Gastroesophageal sphincter (tissue), 4 donors: ENCODE data around the gene RPS21. TPM values are rescaled to one million over a fixed set of nuclear protein-coding genes. Genes with fewer than 3 reads are reported as not detected.

ENCODE experiments used
- ATAC-seq: fragments of 150-250 bp; one replicate; pipeline ENCODE4 v1.9.1; 2016; ENCODE audit warnings: mild to moderate bottlenecking, moderate library complexity
- H3K27ac ChIP-seq, 4 donors: fragments of 200-600 bp; sonication (generic) in 3 of 4; 1 replicate in 3 of 4; 2 replicates in 1 of 4; pipeline ENCODE4 v1.5.1; 2016 to 2019
- H3K27me3 ChIP-seq: fragments of 200-600 bp; sonication (generic); one replicate; pipeline ENCODE4 v1.5.1; 2019
- H3K36me3 ChIP-seq, 2 donors: fragments of 200-600 bp; sonication (generic); one replicate each; pipeline ENCODE4 v1.5.1; 2019; ENCODE audit warnings: control low read depth in 1 of 2
- H3K4me1 ChIP-seq, 3 donors: fragments of 200-600 bp; sonication (generic); 1 replicate in 2 of 3; 2 replicates in 1 of 3; pipeline ENCODE4 v1.5.1; 2016 to 2019; ENCODE audit warnings: control low read depth in 2 of 3
- H3K4me3 ChIP-seq, 2 donors: fragments of 200-600 bp; sonication (generic); one replicate each; pipeline ENCODE4 v1.5.1; 2019; ENCODE audit warnings: mild to moderate bottlenecking in 1 of 2, moderate library complexity in 1 of 2
- H3K9me3 ChIP-seq, 3 donors: fragments of 200-600 bp; sonication (generic); one replicate each; pipeline ENCODE4 v1.5.1; 2017 to 2019; ENCODE audit warnings: control low read depth in 2 of 3
- CTCF ChIP-seq, 4 experiments: fragments of 200-600 bp in 2 of 4; fragments of 450-650 bp in 2 of 4; sonication (generic) in 1 of 4; IDR thresholded peaks; one replicate each; pipeline ENCODE4 v1.5.1; 2017 to 2019; ENCODE audit warnings: antibody characterized with exemption in 4 of 4, mild to moderate bottlenecking in 2 of 4, moderate library complexity in 2 of 4
- EP300 ChIP-seq: sonication (generic); formaldehyde crosslinking; IDR thresholded peaks from one replicate; pipeline ENCODE4 v1.6.1; 2017; ENCODE audit warnings: antibody characterized with exemption, mild to moderate bottlenecking
- POLR2A ChIP-seq, 2 donors: fragments of 450-650 bp; IDR thresholded peaks; one replicate each; pipeline ENCODE4 v1.6.1; 2017; ENCODE audit warnings: antibody characterized with exemption in 2 of 2, mild to moderate bottlenecking in 2 of 2, moderate library complexity in 1 of 2
- POLR2AphosphoS5 ChIP-seq: sonication (generic); formaldehyde crosslinking; IDR thresholded peaks from one replicate; pipeline ENCODE4 v1.6.1; 2017; ENCODE audit warnings: antibody characterized with exemption
- WGBS, 2 donors: methylation state at CpG; one replicate each; pipeline ENCODE4 v1.1.5; 2018; ENCODE audit warnings: low coverage in 1 of 2; 5-methylcytosine and 5-hydroxymethylcytosine counted together
- total RNA-seq, 4 donors: library from RNA; depleted of rRNA; stranded (reverse); fragments of >200 nt; gene quantifications; one replicate each; pipeline ENCODE4 v1.1.0, GENCODE V29; 2016

RPS21 gene
- total RNA-seq, 4 donors from 2014 or later: 383 to 2,881 (median 2,372) TPM

DNA sequence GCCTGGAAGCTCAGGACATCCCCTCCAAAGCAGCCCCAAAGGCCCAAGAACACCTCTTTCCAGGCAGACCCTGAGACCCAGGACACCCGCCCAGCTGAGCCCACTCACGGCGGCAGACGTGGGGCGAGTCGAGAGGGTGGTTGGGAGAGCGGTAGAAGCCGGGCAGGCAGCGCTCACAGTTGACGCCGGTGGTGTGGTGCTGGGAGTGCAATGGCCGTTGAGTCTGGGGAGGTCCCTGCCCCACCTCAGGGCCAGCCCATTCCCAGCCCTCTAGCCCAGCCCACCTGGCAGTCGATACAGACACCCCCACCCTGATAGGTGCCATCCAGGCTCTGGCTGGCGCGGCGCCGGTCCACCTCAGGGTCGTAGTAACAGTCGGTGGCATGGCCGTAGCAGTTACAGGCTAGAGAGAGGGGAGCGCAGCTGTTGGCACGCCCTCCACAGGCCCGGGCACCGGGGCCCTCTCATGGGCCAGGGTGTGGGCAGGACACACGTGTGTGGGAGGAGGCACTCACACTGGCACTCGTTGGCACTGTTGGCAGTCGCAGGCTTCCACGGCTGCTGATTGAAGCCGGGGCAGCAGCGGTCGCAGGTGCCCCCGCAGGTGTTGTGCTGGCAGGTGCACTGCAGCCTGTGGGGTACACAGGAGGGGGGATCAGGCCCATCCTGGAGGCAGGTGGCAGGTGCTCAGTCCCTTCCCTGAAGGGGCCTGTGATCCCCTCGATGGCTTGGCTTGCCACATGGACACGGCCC lies 40.3 kb upstream of the RPS21 start:
- Histone ChIP-seq H3K9me3 (no peaks in the 10 kb centered on the region), H3K27ac (peak overlapping the region in 2 of 4 donors; percentile 40 to 41), H3K27me3 (no peaks in the 10 kb centered on the region), H3K36me3 (peaks cover 0 to 88% of the 10 kb centered on the region in 2 donors), H3K4me1 (peaks cover 0 to 10% (median 0%) of the 10 kb centered on the region in 3 donors), H3K4me3 (no peak overlapping the region)
- 60% methylated on average over 1 of the region's 34 CpGs; no CpG with 5 or more reads in 1 of the 2 donors for WGBS, 2 donors
- no peak for ATAC-seq
- TF ChIP-seq CTCF (IDR thresholded peaks at IDR 0.05): no peak
- no peak for TF ChIP-seq POLR2A (IDR thresholded peaks at IDR 0.05)
- TF ChIP-seq POLR2AphosphoS5: no peak
- no peak for TF ChIP-seq EP300

DNA sequence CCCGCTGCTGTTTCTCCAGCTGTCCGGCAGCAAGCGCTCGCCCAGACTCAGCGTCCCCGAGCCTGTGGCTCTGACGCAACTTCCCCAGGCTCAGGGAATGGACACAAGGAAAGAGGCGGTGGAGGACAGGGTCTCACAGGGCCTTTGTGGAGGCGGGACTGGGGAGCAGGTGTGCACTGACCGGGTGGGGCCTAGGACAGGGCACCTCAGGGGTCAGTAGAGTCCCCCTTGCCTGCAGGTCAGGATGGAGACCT lies 39.8 kb upstream of the RPS21 start:
- peaks cover 0 to 15% (median 0%) of the 10 kb centered on the region in 3 donors for H3K4me1 ChIP-seq
- H3K9me3 ChIP-seq: no peaks in the 10 kb centered on the region
- H3K4me3 ChIP-seq: no peak overlapping the region
- H3K36me3 ChIP-seq: peaks cover 0 to 90% of the 10 kb centered on the region in 2 donors
- ATAC-seq: no peak
- H3K27me3 ChIP-seq: no peaks in the 10 kb centered on the region
- no CpG with 5 or more reads among the region's 10 CpGs for WGBS, 2 donors
- TF ChIP-seq CTCF (IDR thresholded peaks at IDR 0.05) (no peak), EP300 (no peak), POLR2A (IDR thresholded peaks at IDR 0.05) (no peak), POLR2AphosphoS5 (no peak)
- peak overlapping the region in 2 of 4 donors; percentile 40 to 41 for H3K27ac ChIP-seq

DNA sequence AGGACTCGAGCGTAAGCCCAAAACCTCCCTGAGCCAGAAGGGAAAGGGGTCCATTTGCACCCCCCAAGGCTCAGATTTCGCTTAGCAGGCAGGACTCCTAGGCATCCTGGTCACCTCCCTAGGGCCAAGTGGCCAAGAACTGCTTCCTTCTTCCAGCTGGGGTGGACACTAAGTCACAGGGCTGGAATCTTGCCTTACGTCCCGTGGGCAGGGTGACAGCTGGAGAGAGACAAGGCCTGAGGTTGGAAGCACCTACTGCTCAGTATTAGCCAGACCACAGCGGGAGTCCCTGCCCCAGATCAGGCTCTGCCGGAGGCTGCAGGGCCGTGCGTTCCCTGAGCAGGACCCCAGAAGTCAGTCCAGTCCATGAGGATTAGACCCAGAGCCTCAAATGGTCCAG lies 39.5 kb upstream of the RPS21 start:
- Histone ChIP-seq H3K27me3 (no peaks in the 10 kb centered on the region), H3K36me3 (peaks cover 0 to 90% of the 10 kb centered on the region in 2 donors), H3K9me3 (no peaks in the 10 kb centered on the region), H3K27ac (peak overlapping the region in 2 of 4 donors; percentile 40 to 41), H3K4me1 (peaks cover 0 to 19% (median 0%) of the 10 kb centered on the region in 3 donors), H3K4me3 (no peak overlapping the region)
- no peak for TF ChIP-seq POLR2AphosphoS5
- TF ChIP-seq EP300: no peak
- no peak for TF ChIP-seq CTCF (IDR thresholded peaks at IDR 0.05)
- TF ChIP-seq POLR2A (IDR thresholded peaks at IDR 0.05): no peak
- no peak for ATAC-seq
- WGBS, 2 donors: 67% methylated on average over 2 of the region's 9 CpGs; no CpG with 5 or more reads in 1 of the 2 donors

GRCh38 chr20:62348604-62349003 lies 38.3 kb upstream of the RPS21 start:
- Histone ChIP-seq H3K9me3 (no peaks in the 10 kb centered on the region), H3K27ac (no peak overlapping the region), H3K4me3 (no peak overlapping the region), H3K27me3 (no peaks in the 10 kb centered on the region), H3K36me3 (peaks cover 0 to 82% of the 10 kb centered on the region in 2 donors), H3K4me1 (peaks cover 0 to 30% (median 7%) of the 10 kb centered on the region in 3 donors)
- ATAC-seq: no peak
- no peak for TF ChIP-seq POLR2AphosphoS5
- no peak for TF ChIP-seq EP300
- no peak for TF ChIP-seq POLR2A (IDR thresholded peaks at IDR 0.05)
- no peak for TF ChIP-seq CTCF (IDR thresholded peaks at IDR 0.05)
- 100% methylated on average over 1 of the region's 1 CpG; no CpG with 5 or more reads in 1 of the 2 donors for WGBS, 2 donors

GRCh38 chr20:62349556-62350097 lies 37.3 kb upstream of the RPS21 start:
- Histone ChIP-seq H3K27ac (peak overlapping the region in 3 of 4 donors; percentile 88 to 94 (median 93)), H3K4me3 (no peak overlapping the region), H3K4me1 (peaks cover 0 to 40% (median 18%) of the 10 kb centered on the region in 3 donors), H3K36me3 (peaks cover 0 to 72% of the 10 kb centered on the region in 2 donors), H3K9me3 (no peaks in the 10 kb centered on the region), H3K27me3 (no peaks in the 10 kb centered on the region)
- ATAC-seq: no peak
- TF ChIP-seq POLR2AphosphoS5 (no peak), POLR2A (IDR thresholded peaks at IDR 0.05) (no peak), EP300 (no peak), CTCF (IDR thresholded peaks at IDR 0.05) (no peak)
- 74 to 93% methylated on average over 2 of the region's 7 CpGs for WGBS, 2 donors
